HCT116 (cell line): Measurements from ENCODE around the gene FNDC3B.

Source experiments
- CTCF ChIP-seq, 3 experiments: fragments of 200-600 bp in 1 of 3; sonication (generic) in 1 of 3; IDR thresholded peaks in 2 of 3; conservative IDR thresholded peaks in 1 of 3; 2 replicates each; pipeline ENCODE4 v1.5.1; 2012 to 2017; ENCODE audit warnings: low read depth in 2 of 3, low read length in 2 of 3, antibody characterized with exemption in 1 of 3, borderline replicate concordance in 1 of 3, control low read depth in 1 of 3, mild to moderate bottlenecking in 1 of 3, mixed read lengths in 1 of 3, mixed run types in 1 of 3, moderate library complexity in 1 of 3; ENCODE audit not compliant: insufficient read depth in 1 of 3
- POLR2A ChIP-seq: IDR thresholded peaks from 2 replicates; pipeline ENCODE4 v1.7.0; 2011; ENCODE audit warnings: borderline replicate concordance; ENCODE audit not compliant: insufficient read depth, insufficient read length; ENCODE audit errors: extremely low read depth
- POLR2AphosphoS5 ChIP-seq: IDR thresholded peaks from 2 replicates; pipeline ENCODE4 v1.6.1; 2011; ENCODE audit warnings: mild to moderate bottlenecking, low read depth, low read length, moderate library complexity
- RAD21 ChIP-seq: IDR thresholded peaks from 2 replicates; pipeline ENCODE4 v1.6.1; 2012; ENCODE audit warnings: low read depth, mild to moderate bottlenecking
- REST ChIP-seq: IDR thresholded peaks from 2 replicates; pipeline ENCODE4 v1.6.1; 2012; ENCODE audit warnings: low read depth

- TF ChIP-seq POLR2AphosphoS5, result no peak
- no peak for TF ChIP-seq CTCF (IDR thresholded peaks at IDR 0.05 in 2 of 3, conservative IDR thresholded peaks at IDR 0.05 in 1 of 3; ENCODE audit: borderline replicate concordance in 1 of 3, insufficient read depth in 1 of 3, low read depth in 2 of 3, low read length in 2 of 3)
- TF ChIP-seq RAD21, result no peak
- TF ChIP-seq REST, result no peak
- TF ChIP-seq POLR2A, result no peak
Observed at GRCh38 chr3:172142864-172143451, 103.6 kb downstream of the FNDC3B start.
